Measurements from ENCODE around the gene RTP3.

RTP3 gene

GRCh38 chr3:46497556-46498265 is at the start of gene RTP3:
Gene RTP3 (plus strand): TSS chr3:46497976. CDS start chr3:46498063, 87 bp downstream.
- no peak for DNase-seq

GRCh38 chr3:46448721-46449120 is 49.1 kb upstream of the RTP3 start:
- no peak for DNase-seq

- DNase-seq = no peak
These were observed 47.8 kb upstream of the RTP3 start for GRCh38 chr3:46449755-46450552.

GRCh38 chr3:46453526-46454208 is 44.1 kb upstream of the RTP3 start:
- DNase-seq = no peak

GRCh38 chr3:46454209-46454595 is 43.6 kb upstream of the RTP3 start:
- DNase-seq = no peak

GRCh38 chr3:46454606-46455005 is 43.2 kb upstream of the RTP3 start:
- DNase-seq = no peak

- DNase-seq = no peak
These were observed 42.3 kb upstream of the RTP3 start for GRCh38 chr3:46455231-46456115.

- DNase-seq = no peak
These were observed 41.7 kb upstream of the RTP3 start for GRCh38 chr3:46456118-46456517.

- no peak for DNase-seq
These were observed 37.7 kb upstream of the RTP3 start for GRCh38 chr3:46460051-46460450.

- no peak for DNase-seq
These were observed 35.7 kb upstream of the RTP3 start for GRCh38 chr3:46462111-46462510.

- no peak for DNase-seq
These were observed 35.3 kb upstream of the RTP3 start for GRCh38 chr3:46462511-46462910.

- DNase-seq = no peak
These were observed 34.5 kb upstream of the RTP3 start for GRCh38 chr3:46463120-46463867.

GRCh38 chr3:46463868-46464241 is 33.9 kb upstream of the RTP3 start:
- DNase-seq = no peak

- DNase-seq = no peak
These were observed 33.2 kb upstream of the RTP3 start, which contains the start of gene LTF for GRCh38 chr3:46464326-46465195. Gene LTF (minus strand): TSS chr3:46464905. CDS start chr3:46464867, 38 bp downstream.

GRCh38 chr3:46465196-46465520 is 32.6 kb upstream of the RTP3 start:
- no peak for DNase-seq

- DNase-seq = no peak
These were observed 31.5 kb upstream of the RTP3 start for GRCh38 chr3:46466273-46466672.

- DNase-seq = no peak
These were observed 30.8 kb upstream of the RTP3 start for GRCh38 chr3:46466871-46467403.

GRCh38 chr3:46467562-46467961 is 30.2 kb upstream of the RTP3 start:
- no peak for DNase-seq

All from hypothalamus (tissue), 51 donors.